ENCODE results near the gene CNTF.

CNTF gene

DNA sequence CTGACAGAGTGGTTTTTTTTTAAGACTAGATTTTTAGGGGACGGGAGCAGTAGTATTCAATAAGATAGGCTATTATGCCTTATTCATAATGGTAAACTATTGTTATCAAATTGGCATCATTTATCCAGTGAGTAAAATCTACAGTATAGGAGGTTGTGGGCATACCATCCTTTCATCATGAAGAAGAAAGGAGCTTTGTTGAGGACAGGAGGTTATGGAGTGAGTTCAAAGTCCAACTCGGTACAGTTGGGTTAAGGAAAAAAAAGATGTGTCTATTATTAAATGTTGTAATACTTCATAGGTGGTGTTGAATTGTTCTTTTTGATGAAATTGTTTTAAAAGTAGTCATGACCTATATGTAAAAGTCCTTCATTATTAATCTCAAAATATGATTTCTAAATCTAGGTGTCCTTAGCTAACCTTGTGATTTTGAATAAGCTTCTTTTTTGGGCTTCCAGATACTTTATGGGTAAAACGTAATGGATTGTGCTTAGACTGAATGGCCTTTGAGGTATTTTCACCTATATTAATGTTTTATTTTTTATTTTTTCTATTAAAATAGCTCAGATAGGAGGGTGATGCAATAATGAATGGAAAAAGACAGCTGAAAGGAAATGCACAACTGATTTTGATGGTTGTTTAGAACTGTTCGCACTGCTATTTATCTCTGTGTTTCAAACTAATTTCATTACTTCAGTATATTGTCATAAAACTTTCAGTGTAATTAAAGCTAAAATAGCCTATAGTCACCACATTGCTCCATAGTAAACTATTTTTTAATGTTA, 15.3 kb upstream of the CNTF start:
- DNase-seq (ENCODE audit: low spot score), result no peak

DNA sequence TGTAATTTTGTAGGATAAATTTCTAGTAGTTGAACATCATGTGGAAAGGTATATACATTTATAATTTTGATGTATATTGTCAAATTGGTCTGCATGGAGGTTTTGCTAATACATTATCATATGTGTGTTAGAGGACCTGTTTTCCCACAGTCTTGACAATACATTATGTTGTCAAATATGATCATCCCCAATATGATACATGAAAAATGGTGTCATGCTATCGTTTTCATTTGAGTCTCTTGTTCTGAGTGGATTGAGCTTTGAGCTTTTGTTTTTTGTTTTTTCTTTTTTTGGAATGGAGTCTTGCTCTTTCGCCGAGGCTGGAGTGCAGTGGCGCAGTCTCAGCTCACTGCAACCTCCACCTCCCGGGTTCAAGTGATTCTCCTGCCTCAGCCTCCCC, 14.1 kb upstream of the CNTF start:
- no peak for DNase-seq (ENCODE audit: low spot score)

DNA sequence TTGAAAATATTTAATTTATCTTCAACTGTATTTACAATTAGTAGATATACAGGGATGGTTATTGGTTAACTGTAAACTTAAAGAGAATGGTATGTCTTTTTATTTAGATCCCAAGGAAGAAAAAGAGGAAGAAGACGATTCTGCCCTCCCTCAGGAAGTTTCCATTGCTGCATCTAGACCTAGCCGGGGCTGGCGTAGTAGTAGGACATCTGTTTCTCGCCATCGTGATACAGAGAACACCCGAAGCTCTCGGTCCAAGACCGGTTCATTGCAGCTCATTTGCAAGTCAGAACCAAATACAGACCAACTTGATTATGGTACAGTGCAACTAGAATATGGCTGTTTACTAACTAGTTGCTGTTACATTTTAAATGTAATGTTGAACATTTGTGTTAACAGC, 12.7 kb upstream of the CNTF start:
- DNase-seq (ENCODE audit: low spot score), result peak; percentile 19

DNA sequence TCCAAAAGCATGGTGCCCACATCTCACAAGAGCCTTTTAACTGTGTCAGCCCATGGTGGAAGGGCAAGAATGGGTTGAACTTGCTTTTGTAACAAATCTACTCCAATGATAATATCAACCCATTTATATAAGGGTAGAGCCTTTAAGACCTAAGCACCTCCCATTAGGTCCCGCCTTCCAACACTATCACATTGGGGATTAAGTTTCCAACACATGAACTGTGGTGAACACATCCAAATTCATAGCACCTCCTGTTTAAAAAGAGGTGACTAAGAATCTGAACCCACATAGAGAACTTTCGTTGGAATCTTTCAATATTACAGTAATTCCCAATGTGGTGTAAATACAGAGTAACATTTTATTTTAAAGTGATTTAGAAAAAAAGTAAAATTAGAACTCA, 9.2 kb upstream of the CNTF start:
- no peak for DNase-seq (ENCODE audit: low spot score)

DNA sequence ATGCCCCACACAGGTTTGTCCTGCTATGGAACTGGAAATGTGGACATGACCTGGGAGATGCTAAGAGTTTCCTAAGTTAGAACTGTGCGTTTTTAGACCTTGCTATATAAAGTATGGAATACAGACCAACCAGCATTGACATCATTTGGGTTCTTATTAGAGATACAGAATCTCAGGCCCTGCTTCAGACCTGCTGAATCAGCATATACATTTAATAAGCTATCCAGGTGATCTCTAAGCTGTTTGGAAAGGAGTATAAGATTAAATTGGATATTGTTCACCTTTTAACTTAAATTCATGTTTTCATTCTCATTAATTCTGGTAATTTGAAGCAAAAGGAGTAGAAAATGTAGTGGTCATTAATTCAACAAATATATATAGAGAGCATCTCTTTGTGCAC, 6.9 kb upstream of the CNTF start:
- DNase-seq (ENCODE audit: low spot score), result no peak

DNA sequence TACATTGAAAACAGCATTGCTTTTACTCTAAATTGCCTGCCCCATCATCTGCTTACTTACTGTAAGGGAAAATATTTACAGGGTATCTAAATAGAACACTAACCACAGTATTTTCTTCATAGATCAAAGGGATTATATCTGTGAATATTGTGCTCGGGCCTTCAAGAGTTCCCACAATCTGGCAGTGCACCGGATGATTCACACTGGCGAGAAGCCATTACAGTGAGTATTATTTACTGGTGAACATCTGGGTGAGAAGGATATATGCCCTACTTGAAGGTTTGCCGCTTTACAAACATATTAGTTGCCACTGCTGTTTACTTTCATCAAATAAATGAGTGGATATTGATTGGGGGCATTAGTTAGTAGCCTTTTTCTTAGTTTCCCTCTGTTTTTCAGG, 5.9 kb upstream of the CNTF start:
- DNase-seq (ENCODE audit: low spot score), result peak; percentile 28

DNA sequence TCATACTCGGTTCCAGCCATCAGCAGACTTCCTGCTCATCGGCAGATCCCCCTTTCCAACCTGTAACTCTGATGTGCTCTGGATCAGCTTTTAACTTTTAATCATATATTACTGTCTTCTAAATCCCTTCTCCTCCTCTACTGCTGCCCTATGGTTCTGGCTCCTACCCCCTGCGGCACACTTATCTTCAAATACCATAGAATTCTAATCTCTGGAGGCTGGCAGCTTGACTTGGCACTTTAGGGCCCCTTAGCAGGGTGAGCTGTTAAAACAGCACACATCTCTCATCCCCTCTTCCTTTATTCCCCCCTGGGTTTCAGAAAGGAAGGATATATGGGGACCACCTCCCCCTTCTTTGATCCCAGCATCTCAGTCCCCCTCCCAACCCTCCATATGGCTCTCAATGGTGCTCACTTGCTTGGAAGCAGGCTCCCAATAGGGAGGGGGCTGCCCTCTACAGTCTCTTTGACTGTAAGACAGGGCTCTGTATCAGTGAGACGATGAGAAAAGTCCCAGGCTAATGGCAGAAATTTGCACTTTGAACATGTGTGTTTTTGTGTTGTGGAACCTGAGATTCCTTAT, 4.4 kb upstream of the CNTF start:
- peak; percentile 46 for DNase-seq (ENCODE audit: low spot score)

DNA sequence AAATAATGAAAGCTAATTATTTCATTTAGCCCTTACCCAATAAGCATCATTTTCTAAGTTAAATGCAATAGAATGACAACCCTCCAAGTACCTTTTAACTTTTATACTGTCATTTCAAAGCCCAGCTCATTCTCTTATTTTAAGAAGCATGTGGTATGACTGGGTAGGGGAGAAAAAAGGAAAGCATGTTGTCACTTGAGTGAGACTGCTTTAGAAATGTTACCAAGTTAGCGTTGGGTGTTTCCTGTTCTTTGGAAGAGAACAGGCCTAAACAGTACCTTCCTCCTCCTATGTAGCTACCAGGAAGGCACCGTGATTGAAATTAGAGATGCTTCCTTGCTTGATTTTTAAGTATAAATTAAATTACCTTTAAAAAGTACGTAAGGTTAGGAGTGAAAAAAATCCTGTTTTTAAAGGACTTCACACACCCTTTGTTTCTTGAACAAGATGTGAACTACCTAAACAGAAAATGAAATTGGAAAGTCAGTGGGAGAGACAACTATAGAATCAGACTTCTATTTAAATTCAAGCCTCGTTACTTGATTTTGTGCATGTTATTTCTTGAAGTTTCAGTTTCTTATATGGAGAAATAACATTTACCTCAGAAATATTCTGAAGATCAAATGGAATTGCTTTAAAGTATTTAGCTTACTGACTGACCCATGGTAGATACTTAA, 741 bp upstream of the CNTF start:
- DNase-seq (ENCODE audit: low spot score), result no peak

DNA sequence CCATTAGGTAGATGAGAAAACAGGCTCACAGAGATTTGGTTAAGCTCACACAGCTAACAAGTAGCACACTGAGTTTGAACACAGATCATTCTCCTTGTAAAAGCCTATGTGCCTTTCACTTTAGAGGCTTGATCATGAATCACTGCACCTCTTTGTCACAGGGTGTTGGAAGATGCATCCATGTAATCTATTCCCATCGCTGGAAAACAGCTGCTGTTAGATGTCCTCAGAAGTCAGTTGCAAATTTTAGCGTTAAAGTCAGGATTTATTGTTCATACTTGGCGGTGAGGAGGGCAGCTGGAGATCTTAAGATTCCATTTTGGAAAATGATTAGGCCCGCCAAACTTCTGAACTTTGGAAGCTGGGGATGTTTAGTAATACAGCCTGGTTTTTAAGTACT, 2.6 kb downstream of the CNTF start:
- no peak for DNase-seq (ENCODE audit: low spot score)

DNA sequence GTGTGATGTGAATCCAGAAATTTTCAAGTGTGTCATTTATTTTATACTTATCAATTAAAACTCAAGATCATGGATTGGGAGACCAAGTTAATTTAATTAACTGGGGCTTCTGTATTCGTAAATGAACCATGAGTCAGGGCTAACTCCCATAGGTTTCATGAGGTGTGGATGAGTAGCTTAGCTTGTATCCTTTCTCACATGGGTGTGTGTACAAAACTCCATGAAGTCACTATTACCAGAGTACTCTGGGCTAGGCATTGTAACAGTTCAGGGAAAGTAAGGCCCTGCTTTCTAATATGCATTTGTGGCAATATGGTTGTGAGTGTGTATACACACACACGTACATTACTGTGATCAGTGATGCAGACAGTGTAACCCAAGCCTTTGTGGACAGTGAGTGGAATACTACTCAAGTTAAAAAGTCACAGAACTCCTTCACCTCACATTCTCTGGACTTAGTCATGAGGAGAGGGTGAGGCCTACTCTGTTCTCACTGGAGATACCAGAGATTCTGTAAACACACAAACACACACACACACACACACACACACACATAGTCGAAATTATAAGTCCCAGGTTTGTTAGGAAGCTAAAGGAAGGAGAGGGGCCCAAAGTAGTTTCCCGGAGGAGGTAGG, 3.5 kb downstream of the CNTF start:
- no peak for DNase-seq (ENCODE audit: low spot score)

DNA sequence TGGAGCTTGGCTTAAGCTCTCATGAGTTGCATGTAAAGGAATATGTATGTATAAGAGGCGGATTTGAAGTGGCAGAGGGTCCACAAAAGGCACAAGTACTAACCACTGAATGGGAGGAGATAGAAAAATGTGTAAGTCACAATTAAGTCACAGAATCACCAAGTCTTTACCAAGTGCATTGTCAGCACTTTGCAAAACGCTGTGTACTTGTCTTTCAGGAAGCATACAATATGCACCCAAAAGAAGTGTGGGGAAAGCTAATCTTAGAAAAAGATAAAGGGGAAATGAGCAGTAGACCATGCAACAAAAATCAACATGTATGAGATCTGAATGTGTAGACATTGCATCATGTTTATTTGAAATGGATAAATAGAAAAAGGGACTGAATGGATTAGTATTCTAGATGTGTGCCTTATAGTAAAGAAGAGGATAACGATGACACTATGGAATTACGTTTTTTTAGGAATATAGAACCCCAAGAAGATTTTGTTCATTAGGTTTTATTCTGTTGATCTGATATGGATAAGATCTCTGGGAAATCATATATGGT, 4.5 kb downstream of the CNTF start:
- DNase-seq (ENCODE audit: low spot score), result no peak

DNA sequence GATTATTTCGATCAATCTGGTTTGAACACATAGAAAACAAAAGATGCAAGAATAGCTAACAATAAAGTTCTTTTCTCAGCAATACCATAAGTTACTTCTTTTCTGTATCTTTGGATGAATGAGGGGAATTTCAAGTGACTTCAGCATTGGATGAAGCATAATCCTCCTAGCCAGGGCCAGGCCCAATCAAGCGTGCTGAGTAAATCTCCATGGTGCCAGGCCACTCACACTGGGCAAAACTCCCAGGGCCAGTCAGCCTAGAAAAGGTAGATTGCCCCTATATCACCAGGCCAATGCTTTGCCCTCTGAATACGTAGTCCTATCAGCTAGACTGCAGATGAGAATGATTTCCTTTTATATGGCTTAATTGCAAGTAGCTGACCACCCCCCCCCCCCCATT, 6.0 kb downstream of the CNTF start:
- no peak for DNase-seq (ENCODE audit: low spot score)

DNA sequence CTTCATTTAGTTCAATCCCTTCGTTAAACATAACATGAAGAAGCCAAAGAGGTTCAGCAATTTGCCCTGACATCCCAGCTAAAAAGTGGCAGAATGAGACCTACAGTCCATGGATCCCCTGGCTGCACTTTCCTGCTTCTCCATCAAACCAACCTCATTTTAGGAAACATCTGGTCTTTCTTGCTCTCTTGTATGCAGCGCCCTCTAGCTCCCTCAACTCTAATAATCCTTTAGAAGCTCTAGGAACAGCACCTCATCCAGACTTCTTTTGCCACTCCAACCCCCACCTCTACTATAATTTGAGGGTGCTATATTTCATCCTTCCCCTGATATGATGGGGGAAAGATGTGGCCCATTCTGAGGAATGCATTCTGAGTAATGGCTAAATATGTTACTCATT, 7.4 kb downstream of the CNTF start:
- DNase-seq (ENCODE audit: low spot score), result peak; percentile 69

DNA sequence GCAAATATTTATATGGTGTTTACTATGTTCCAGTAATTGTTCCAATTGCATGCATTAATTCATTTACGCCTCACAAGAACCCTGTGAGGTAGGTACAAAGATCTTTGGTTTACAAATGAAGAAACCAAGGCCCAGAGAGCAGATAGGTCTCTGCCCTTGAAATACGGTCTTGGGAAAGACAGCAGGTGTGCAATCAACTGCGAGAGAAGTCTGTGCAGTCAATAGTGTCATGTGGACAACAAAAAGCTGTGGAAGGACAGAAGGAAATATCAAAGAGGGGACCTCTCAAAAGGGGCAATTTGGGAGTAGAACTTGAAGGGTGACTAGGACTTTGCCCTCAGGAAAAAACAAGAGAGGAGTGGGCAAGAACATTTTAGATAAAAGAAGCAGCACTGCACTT, 8.9 kb downstream of the CNTF start:
- DNase-seq (ENCODE audit: low spot score), result no peak

DNA sequence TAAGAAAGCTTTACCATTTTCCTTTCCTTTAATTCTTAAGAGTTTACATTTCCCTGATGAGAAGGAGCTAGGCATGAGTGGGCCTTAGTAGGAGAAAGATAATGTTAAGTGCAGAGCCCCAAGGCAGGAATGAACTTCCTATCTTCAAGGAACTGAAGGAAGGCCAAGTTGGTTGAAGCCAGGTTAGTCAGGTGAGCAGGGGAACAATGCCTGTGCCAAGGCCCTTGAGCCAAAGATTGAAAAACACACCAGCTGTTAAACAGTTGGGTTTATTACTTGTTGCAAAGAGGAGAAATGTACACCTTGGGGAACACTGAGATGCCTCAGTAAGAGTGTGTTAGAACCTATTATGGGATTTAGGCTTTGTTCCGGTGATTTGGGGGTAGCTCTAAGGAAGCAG, 10.0 kb downstream of the CNTF start:
- DNase-seq (ENCODE audit: low spot score), result no peak

DNA sequence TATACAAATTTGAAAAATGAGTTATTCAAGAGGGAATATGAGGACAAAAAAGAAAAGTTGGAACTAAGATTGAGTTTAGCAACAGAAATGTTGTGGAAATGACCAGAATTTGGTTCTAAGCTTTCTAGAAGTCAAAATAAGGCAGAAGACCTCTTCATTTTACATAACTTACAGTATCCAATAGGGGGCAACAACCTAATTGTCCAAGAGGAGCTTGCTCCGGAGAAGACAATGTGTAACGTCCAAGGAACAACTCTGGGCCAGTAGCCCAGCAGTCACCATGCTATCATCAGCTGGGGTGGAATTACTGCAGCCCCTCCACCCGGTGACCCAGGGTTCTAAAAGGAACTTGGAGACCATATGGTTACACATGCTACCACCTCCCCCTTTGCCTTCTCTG, 14.1 kb downstream of the CNTF start:
- no peak for DNase-seq (ENCODE audit: low spot score)

DNA sequence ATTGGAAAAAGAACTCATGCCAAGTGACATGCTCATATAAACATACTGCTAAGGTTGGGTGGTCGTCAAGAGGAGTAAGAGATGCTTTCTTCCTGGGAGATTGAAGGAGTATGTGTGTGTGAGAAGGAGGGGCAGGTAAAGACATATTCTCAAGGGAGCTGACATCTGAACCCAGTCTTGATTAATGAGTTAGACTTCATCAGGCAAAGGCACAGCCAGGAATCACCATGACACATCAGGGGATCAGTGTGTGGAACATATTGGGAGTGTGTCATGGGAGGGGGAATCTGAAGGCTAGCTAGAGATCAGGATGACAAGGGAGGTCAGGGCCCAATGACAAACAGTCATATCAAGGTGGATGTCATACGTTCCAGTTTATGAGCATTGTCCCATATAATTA, 14.9 kb downstream of the CNTF start:
- no peak for DNase-seq (ENCODE audit: low spot score)

DNA sequence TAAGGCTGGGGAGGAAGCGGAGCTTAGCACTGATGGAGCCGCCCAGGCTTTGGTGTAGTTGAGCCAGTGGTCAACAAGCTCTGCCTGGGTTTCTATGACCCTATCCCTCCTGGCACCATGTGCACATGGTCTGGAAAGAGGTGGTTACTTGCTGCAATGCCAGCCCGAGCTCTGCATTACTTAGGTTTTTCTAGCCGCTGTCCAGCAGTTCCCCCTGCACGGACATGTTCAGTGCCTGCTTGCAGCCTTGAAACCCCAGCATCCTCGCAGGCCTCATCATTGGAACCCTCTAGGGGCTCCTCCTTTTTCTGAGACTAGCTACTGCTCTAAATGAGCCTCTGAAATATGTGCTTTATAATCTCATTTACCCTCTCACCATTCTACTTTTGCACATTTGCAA, 16.6 kb downstream of the CNTF start:
- no peak for DNase-seq (ENCODE audit: low spot score)

DNA sequence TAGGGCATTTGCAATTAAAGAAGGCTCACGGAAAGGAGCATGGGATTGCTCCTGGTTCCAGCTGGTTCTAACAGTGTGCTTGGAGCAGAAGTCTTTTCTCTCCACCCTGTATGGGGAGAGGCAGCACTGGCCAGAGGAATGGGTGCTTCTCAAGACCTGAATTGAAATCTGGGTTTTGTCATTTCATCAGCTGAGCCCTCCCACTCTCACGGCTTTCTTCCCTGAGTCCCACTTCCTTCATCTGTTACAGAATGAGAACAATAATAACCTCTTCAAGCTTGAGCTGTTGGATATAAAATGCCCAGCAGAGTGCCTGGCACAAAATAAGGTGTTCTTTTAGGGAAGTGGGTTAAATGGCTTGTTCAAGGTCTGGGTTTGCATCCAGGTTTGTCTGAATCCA, 17.2 kb downstream of the CNTF start:
- DNase-seq (ENCODE audit: low spot score), result no peak

DNA sequence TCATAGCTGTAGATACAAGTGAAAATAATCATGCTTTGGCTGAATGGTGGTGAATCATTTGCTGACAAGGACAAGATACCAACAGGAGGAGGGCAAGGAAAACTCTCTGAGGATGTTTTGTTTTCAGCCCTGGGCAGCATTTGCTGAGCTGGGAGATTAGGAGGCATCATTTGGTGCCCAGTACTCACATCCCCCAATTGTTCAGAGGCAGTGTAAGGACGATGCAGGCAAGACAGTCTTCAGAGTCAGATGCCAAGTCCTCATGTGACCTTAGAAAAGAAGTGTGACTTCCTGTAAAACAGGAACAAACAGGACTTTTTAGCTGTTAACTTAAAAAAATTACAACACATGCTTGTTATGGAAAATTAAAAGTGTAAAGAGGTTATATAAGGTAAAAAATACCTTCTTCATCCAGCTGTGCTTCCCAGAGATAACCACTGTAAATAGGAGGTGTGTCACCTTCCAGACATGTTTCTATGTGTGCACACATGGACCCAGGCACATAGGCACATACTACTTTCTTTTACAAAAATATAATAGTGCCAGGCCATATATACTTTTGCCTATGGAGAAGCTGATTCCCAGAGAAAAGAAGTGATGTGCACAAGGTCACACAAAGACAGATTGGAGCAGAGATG, 18.0 kb downstream of the CNTF start:
- peak; percentile 41 for DNase-seq (ENCODE audit: low spot score)

DNA sequence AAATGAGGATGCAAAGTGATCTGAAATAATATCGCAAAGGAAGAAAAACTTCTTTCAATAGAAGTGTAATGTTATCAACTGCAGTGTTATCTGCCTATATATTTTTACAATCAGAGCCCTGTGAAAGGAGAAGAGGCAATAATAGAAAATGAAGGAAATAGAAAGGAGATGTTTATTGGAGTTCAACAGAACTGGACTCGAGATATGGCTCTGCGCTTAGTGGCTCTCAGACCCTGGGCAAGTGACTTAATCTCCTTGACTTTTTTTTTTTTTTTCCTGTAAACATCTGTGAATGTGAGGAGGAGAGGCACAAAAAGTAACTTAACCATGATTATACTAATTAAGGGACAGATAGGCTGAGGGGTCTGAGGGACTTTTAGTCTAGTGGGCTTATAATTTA, 18.9 kb downstream of the CNTF start:
- DNase-seq (ENCODE audit: low spot score), result no peak
